GM12873 (cell line): ENCODE measurements around the gene SMAD5.

ENCODE experiments used
- TF ChIP-seq, protein P1 (sequence below): IDR thresholded peaks from 2 replicates; pipeline ENCODE4 v1.5.1; 2012; ENCODE audit warnings: low read depth, mild to moderate bottlenecking, moderate library complexity, low read length, control low read depth; ENCODE audit not compliant: insufficient read depth; ENCODE audit errors: missing control alignments

SMAD5 gene

DNA sequence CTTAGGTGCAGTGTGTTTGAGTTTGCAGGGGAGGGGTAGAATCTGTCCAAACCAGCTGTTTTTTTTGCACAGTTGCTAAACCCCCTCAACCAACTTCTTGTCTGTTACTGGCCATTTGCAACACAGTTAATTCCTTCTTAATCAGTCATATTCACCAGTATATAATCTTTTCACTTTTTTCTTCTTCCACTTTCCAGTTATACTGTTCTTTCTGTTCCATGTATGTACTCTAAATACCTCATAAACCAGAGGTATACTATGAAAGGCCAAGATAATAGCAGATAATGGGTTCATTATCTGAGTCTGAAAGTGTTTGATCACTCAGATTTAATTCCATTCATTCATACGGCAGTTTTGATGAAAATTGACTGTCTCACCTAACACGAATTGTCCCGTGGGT lies 11.1 kb downstream of the SMAD5 start:
- TF ChIP-seq, protein P1, sequence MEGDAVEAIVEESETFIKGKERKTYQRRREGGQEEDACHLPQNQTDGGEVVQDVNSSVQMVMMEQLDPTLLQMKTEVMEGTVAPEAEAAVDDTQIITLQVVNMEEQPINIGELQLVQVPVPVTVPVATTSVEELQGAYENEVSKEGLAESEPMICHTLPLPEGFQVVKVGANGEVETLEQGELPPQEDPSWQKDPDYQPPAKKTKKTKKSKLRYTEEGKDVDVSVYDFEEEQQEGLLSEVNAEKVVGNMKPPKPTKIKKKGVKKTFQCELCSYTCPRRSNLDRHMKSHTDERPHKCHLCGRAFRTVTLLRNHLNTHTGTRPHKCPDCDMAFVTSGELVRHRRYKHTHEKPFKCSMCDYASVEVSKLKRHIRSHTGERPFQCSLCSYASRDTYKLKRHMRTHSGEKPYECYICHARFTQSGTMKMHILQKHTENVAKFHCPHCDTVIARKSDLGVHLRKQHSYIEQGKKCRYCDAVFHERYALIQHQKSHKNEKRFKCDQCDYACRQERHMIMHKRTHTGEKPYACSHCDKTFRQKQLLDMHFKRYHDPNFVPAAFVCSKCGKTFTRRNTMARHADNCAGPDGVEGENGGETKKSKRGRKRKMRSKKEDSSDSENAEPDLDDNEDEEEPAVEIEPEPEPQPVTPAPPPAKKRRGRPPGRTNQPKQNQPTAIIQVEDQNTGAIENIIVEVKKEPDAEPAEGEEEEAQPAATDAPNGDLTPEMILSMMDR: no peak

DNA sequence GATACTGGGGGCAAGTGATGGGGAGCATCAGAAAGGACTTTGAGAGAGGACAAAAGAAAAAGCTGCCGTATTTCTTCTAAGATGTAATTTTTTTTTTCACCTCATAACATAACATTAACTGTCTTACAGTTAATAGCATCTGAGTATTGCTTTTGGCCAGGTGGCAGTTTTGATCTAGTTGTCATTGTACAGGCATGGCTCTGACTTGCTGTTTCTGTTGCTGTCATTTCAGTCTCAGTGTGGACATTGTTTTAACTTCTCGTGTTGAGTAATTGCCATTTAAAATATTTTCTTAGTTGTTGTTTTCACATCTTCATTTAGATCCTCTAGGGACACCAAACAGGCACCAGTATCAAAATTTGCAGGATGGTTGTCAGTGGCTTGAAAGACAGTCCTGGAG lies 12.4 kb downstream of the SMAD5 start:
- TF ChIP-seq, protein P1: no peak

DNA sequence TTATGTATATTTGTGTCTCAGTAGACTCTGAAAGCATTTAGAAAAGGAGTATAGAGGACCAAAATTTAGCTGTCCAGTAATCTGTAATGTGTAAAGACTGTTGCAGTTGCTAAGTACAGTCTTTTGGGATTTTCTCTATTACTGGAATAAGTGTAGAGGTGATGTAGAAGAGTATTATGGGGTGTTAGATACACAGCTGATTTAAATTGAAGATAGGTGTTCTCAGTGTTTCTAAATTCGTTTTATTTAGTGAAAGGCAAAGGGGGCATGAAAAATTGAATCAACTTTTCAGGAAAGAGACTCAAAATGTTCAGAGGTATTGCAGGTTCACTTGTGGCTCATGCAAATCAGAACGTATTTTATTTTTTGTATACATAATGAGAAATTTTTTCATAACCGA lies 13.6 kb downstream of the SMAD5 start:
- TF ChIP-seq, protein P1: no peak

DNA sequence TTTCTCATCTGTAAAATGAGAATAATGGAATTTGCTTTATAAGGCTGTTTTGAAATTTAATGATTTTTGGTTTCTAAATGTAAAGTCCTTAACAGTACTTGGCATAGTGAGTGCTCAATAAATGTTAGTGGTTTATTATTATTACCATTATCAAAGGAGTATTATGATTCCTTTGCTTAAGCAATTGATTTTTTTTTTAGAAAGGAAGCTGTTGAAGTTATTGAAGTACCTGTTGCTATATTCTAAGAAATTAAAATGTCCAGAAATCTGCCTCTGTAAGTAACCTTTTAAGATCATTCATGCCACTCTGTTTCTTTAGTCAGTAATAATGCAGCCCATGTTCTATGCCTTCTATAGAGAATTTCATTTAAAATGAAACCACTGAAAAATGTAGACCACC lies 15.0 kb downstream of the SMAD5 start:
- TF ChIP-seq, protein P1: no peak

DNA sequence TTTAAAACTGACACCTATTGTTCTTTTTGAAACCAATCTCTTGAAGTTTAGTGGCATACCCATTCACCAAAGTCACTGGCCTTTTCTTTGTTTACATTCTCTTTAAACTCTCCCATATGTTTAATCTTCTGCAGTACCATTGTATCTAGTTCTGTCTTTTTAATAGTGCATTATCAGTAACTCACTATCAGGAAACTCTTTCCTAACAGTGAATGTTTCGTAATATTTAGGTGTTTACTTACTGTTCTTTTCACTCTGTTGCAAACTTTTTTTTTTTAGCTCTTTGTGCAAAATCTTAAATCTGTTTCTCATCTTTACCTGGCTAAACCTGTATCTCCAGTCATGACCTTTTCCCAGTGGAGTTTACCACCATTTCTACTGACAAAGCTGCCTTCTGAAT lies 17.2 kb downstream of the SMAD5 start:
- TF ChIP-seq, protein P1: no peak

DNA sequence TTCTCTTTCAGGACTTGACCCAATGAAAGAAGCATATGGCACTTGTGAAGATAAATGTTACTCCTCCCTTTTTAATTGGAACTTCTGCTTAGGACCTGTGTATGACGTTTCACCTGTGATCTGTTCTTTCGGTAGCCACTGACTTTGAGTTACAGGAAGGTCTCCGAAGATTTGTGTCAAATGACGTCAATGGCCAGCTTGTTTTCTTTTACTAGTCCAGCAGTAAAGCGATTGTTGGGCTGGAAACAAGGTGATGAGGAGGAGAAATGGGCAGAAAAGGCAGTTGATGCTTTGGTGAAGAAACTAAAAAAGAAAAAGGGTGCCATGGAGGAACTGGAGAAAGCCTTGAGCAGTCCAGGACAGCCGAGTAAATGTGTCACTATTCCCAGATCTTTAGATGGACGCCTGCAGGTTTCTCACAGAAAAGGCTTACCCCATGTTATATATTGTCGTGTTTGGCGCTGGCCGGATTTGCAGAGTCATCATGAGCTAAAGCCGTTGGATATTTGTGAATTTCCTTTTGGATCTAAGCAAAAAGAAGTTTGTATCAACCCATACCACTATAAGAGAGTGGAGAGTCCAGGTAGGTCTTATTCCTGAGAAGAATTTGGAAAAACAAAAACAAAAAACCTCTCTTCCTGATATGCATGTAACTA lies 21.1 kb downstream of the SMAD5 start:
- TF ChIP-seq, protein P1: no peak

DNA sequence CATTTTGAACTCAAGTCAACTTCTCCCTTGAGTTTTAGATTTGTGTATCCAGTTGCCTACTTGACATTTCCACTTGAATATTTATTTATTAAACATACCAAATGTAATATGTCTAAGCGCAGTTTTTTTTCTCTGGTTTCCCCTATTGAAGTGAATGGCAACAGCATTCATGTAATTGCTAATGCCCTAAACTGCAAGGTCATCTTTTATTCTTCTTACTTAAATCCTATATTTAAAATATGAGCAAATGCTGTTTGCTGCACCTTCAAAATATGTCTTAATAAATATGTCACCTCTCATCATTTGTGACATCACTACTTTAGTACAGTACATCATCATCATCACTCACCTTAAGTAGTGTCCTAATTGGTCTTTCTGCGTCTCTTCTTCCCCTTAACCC lies 22.4 kb downstream of the SMAD5 start:
- TF ChIP-seq, protein P1: no peak
